IMR-90 (cell line): Measurements from ENCODE around the gene PLAC9. TPM values are rescaled to one million over a fixed set of nuclear protein-coding genes. Genes with fewer than 3 reads are reported as not detected.

Experiments used
- ATAC-seq: fragments of 200-7000 bp; cut with Tn5 transposase; 2 replicates; pipeline ENCODE4 v1.9.1; 2020; ENCODE audit warnings: low read depth, mild to moderate bottlenecking, moderate library complexity
- BruUV-seq: library from RNA; stranded (reverse); fragments of 400-500 nt; replicated peaks from 2 replicates; lab custom pipeline; 2021; lab: Mats Ljungman, UMichigan
- CTCF ChIA-PET: fragments of 300-600 bp; formaldehyde crosslinking; extraction: SDS; loops from one replicate; lab custom pipeline; 2021; ENCODE audit warnings: antibody characterized with exemption; lab: Yijun Ruan, JAX
- POLR2A ChIA-PET: fragments of 300-600 bp; sonication (Branson Sonifier 250); formaldehyde crosslinking; loops from one replicate; lab custom pipeline; 2022; ENCODE audit warnings: antibody characterized with exemption; ENCODE audit not compliant: unreplicated experiment; lab: Charles Lee
- DNase-seq: peaks from one replicate; pipeline ENCODE4 v3.0.0; 2013
- H2AFZ ChIP-seq: replicated peaks from 2 replicates; pipeline ENCODE3; 2013; ENCODE audit warnings: low read length, mild to moderate bottlenecking; ENCODE audit not compliant: poor library complexity
- H2AK5ac ChIP-seq: 2 replicates; pipeline ENCODE4 v1.6.1; 2013; ENCODE audit warnings: low read depth, low read length, inconsistent platforms
- H2AK9ac ChIP-seq: replicated peaks from 2 replicates; pipeline ENCODE3; 2013; ENCODE audit warnings: mild to moderate bottlenecking, low read depth, low read length, moderate library complexity; ENCODE audit not compliant: poor library complexity
- H2BK120ac ChIP-seq: 2 replicates; pipeline ENCODE4 v1.6.1; 2013; ENCODE audit warnings: low read depth, low read length, inconsistent platforms
- H2BK15ac ChIP-seq: 3 replicates; pipeline ENCODE4 v1.6.1; 2013; ENCODE audit warnings: low read depth, low read length, inconsistent platforms
- H2BK20ac ChIP-seq: 2 replicates; pipeline ENCODE4 v1.6.1; 2013; ENCODE audit warnings: low read depth, mild to moderate bottlenecking, inconsistent platforms, low read length, moderate library complexity
- H2BK5ac ChIP-seq: 2 replicates; pipeline ENCODE4 v1.6.1; 2013; ENCODE audit warnings: mild to moderate bottlenecking, low read depth, low read length, inconsistent platforms; ENCODE audit not compliant: poor library complexity, severe bottlenecking
- H3K14ac ChIP-seq: replicated peaks from 2 replicates; pipeline ENCODE4 v1.6.1; 2013; ENCODE audit warnings: low read depth, low read length, inconsistent platforms
- H3K18ac ChIP-seq: 2 replicates; pipeline ENCODE4 v1.6.1; 2013; ENCODE audit warnings: low read depth, low read length, control low read depth
- H3K23ac ChIP-seq: 2 replicates; pipeline ENCODE4 v1.6.1; 2013; ENCODE audit warnings: low read depth, low read length, inconsistent platforms
- H3K27ac ChIP-seq: 2 replicates; pipeline ENCODE4 v1.5.1; 2013; ENCODE audit warnings: mild to moderate bottlenecking, control low read depth, low read length; ENCODE audit not compliant: insufficient read depth
- H3K27me3 ChIP-seq: 2 replicates; pipeline ENCODE4 v1.6.1; 2013; ENCODE audit warnings: low read length; ENCODE audit not compliant: control insufficient read depth, insufficient read depth
- H3K36me3 ChIP-seq: 2 replicates; pipeline ENCODE4 v1.6.1; 2013; ENCODE audit warnings: low read length, mixed read lengths; ENCODE audit not compliant: control insufficient read depth, insufficient read depth
- H3K4ac ChIP-seq: 2 replicates; pipeline ENCODE4 v1.6.1; 2013; ENCODE audit warnings: low read depth, low read length, inconsistent platforms
- H3K4me1 ChIP-seq: 2 replicates; pipeline ENCODE4 v1.6.1; 2013; ENCODE audit warnings: low read length, mixed read lengths; ENCODE audit not compliant: control insufficient read depth, insufficient read depth
- H3K4me2 ChIP-seq: 2 replicates; pipeline ENCODE4 v1.6.1; 2013; ENCODE audit warnings: low read depth, mild to moderate bottlenecking, control low read depth, low read length, moderate library complexity
- H3K4me3 ChIP-seq: 2 replicates; pipeline ENCODE4 v1.5.1; 2013; ENCODE audit warnings: low read depth, mild to moderate bottlenecking, control low read depth, low read length, moderate library complexity; ENCODE audit not compliant: insufficient read depth
- H3K56ac ChIP-seq: 2 replicates; pipeline ENCODE4 v1.6.1; 2013; ENCODE audit warnings: low read length, inconsistent platforms; ENCODE audit not compliant: insufficient read depth; ENCODE audit errors: extremely low read depth
- H3K79me1 ChIP-seq, 2 experiments: 2 replicates each; pipeline ENCODE4 v1.6.1; 2013; ENCODE audit warnings: low read length in 2 of 2, inconsistent platforms in 1 of 2, low read depth in 1 of 2
- H3K9ac ChIP-seq: 2 replicates; pipeline ENCODE4 v1.6.1; 2013; ENCODE audit warnings: low read depth, low read length, control low read depth
- H3K9me1 ChIP-seq: 2 replicates; pipeline ENCODE4 v1.6.1; 2013; ENCODE audit warnings: low read length, inconsistent platforms; ENCODE audit not compliant: insufficient read depth
- H3K9me3 ChIP-seq: 2 replicates; pipeline ENCODE4 v1.6.1; 2013; ENCODE audit warnings: low read length; ENCODE audit not compliant: control insufficient read depth, insufficient read depth
- H4K20me1 ChIP-seq: 2 replicates; pipeline ENCODE4 v1.6.1; 2013; ENCODE audit warnings: low read length, inconsistent platforms; ENCODE audit not compliant: insufficient read depth
- H4K5ac ChIP-seq: 2 replicates; pipeline ENCODE4 v1.6.1; 2013; ENCODE audit warnings: mild to moderate bottlenecking, low read depth, low read length, control low read depth
- H4K8ac ChIP-seq, 2 experiments: 2 replicates each; pipeline ENCODE4 v1.6.1; 2013; ENCODE audit warnings: low read depth in 2 of 2, low read length in 2 of 2, control low read depth in 1 of 2, inconsistent platforms in 1 of 2
- H4K91ac ChIP-seq: 2 replicates; pipeline ENCODE4 v1.6.1; 2013; ENCODE audit warnings: low read depth, low read length, inconsistent platforms; ENCODE audit not compliant: insufficient read depth
- BHLHE40 ChIP-seq: fragments of 150-350 bp; IDR thresholded peaks from 2 replicates; pipeline ENCODE4 v1.6.1; 2016; ENCODE audit warnings: mild to moderate bottlenecking, low read depth, low read length
- CEBPB ChIP-seq: IDR thresholded peaks from 2 replicates; pipeline ENCODE4 v1.6.1; 2012; ENCODE audit warnings: low read depth, low read length, improper control_type of control experiment
- CHD1 ChIP-seq: IDR thresholded peaks from 2 replicates; pipeline ENCODE4 v1.6.1; 2012; ENCODE audit warnings: low read depth, low read length, improper control_type of control experiment
- CTCF ChIP-seq: conservative IDR thresholded peaks from 2 replicates; pipeline ENCODE4 v1.5.1; 2012; ENCODE audit warnings: mild to moderate bottlenecking, low read depth, low read length, improper control_type of control experiment
- ELK1 ChIP-seq: fragments of 150-350 bp; IDR thresholded peaks from 2 replicates; pipeline ENCODE4 v1.6.1; 2016; ENCODE audit warnings: low read depth, mild to moderate bottlenecking, low read length, moderate library complexity, borderline replicate concordance
- MAFK ChIP-seq: IDR thresholded peaks from 2 replicates; pipeline ENCODE4 v1.6.1; 2012; ENCODE audit warnings: low read depth, low read length, improper control_type of control experiment
- MAZ ChIP-seq: IDR thresholded peaks from 2 replicates; pipeline ENCODE4 v1.6.1; 2012; ENCODE audit warnings: low read depth, mild to moderate bottlenecking, low read length, improper control_type of control experiment, moderate library complexity, borderline replicate concordance
- MXI1 ChIP-seq: IDR thresholded peaks from 2 replicates; pipeline ENCODE4 v1.6.1; 2012; ENCODE audit warnings: low read depth, mild to moderate bottlenecking, low read length, moderate library complexity, borderline replicate concordance
- POLR2A ChIP-seq: IDR thresholded peaks from 2 replicates; pipeline ENCODE4 v1.6.1; 2012; ENCODE audit warnings: mild to moderate bottlenecking, low read depth, low read length
- RAD21 ChIP-seq: IDR thresholded peaks from 2 replicates; pipeline ENCODE4 v1.6.1; 2012; ENCODE audit warnings: low read length, improper control_type of control experiment
- RCOR1 ChIP-seq: IDR thresholded peaks from 2 replicates; pipeline ENCODE4 v1.6.1; 2012; ENCODE audit warnings: mild to moderate bottlenecking, low read length, improper control_type of control experiment; ENCODE audit not compliant: insufficient replicate concordance
- SMC3 ChIP-seq: fragments of 150-350 bp; IDR thresholded peaks from 2 replicates; pipeline ENCODE4 v1.6.1; 2016; ENCODE audit warnings: low read depth, mild to moderate bottlenecking, antibody characterized with exemption, low read length, moderate library complexity
- USF2 ChIP-seq: fragments of 150-350 bp; IDR thresholded peaks from 2 replicates; pipeline ENCODE4 v1.6.1; 2017; ENCODE audit warnings: mild to moderate bottlenecking, antibody characterized with exemption, low read length, low read depth
- WGBS, 2 experiments: methylation state at CpG; one replicate each; pipeline versions ENCODE4 v1.1.5 to v1.1.7; 2013; ENCODE audit warnings: missing lambda C conversion rate in 2 of 2; ENCODE audit not compliant: insufficient read length in 1 of 2; ENCODE audit errors: extremely low coverage in 2 of 2; 5-methylcytosine and 5-hydroxymethylcytosine counted together
- dilution Hi-C: fragments of 300-500 bp; cut with HindIII; formaldehyde crosslinking; loops from one replicate; pipeline ENCODE4 v1.14.3; 2018; ENCODE audit warnings: low sequenced_read_pairs; ENCODE audit not compliant: unreplicated experiment
- in situ Hi-C: fragments of 300-500 bp; cut with MboI; formaldehyde crosslinking; loops from 3 replicates; pipeline ENCODE4 v1.14.3; 2019; ENCODE audit warnings: low sequenced_read_pairs, inconsistent platforms, mixed read lengths
- intact Hi-C: fragments of 100-400 bp; cut with micrococcal nuclease; formaldehyde crosslinking; loops from 2 replicates; pipeline ENCODE4 v1.10.0; 2022
- polyA plus RNA-seq, 3 experiments: library from polyadenylated mRNA; depleted of rRNA; stranded (reverse); fragments of >200 nt; gene quantifications; 2 replicates each; pipeline ENCODE4 v1.2.3, GENCODE V29; 2012; ENCODE audit warnings: low replicate concordance in 1 of 3
- total RNA-seq: library from RNA; depleted of rRNA; stranded (reverse); fragments of >200 nt; gene quantifications from 2 replicates; pipeline ENCODE4 v1.2.3, GENCODE V29; 2012

PLAC9 gene
- total and polyA plus RNA-seq, 2 of the 4 experiments (the other 2 are of a cell fraction) = 1.6 to 12.2 TPM

GRCh38 chr10:80165173-80165572, 32.6 kb downstream of the PLAC9 start:
- peak overlapping the region in 1 of 2 experiments; percentile 68; a peak in 1 of 4 replicates for H4K8ac ChIP-seq
- no peak overlapping the region; the same call in 1 of the 2 replicates for H3K14ac ChIP-seq
- peak overlapping the region; percentile 73 for H3K4ac ChIP-seq
- H4K20me1 ChIP-seq = peaks cover 12% of the 10 kb centered on the region
- H3K9me3 ChIP-seq = no peaks in the 10 kb centered on the region
- H3K79me1 ChIP-seq = peaks cover 20 to 97% of the 10 kb centered on the region in 2 experiments
- H3K27me3 ChIP-seq = no peaks in the 10 kb centered on the region
- TF ChIP-seq RAD21 (peak; percentile 45), ELK1 (no peak), USF2 (no peak), CEBPB (no peak), BHLHE40 (no peak), MAZ (peak; percentile 47; the same call in 1 of the 2 replicates), MAFK (no peak), RCOR1 (no peak), MXI1 (no peak), POLR2A (no peak), CTCF (peak; percentile 43), SMC3 (peak; percentile 28), CHD1 (no peak)
- ChIA-PET POLR2A (no interaction called here), CTCF (interaction anchor here (1.0 kb wide), 2 partner anchors 10 to 21 kb away, joined by 3 to 8 read pairs; no protein-coding TSS in a partner anchor)
- H3K27ac ChIP-seq = peak overlapping the region; percentile 12; the same call in 1 of the 2 replicates
- H2BK120ac ChIP-seq = peak overlapping the region; percentile 83
- H3K4me2 ChIP-seq = no peak overlapping the region
- in situ Hi-C loops (loop anchor here (25.0 kb wide), 1 partner anchor 297 kb away; the partner anchor contains the start of gene TSPAN14), dilution Hi-C loops (no loop called here), intact Hi-C loops (no loop called here)
- peaks cover 48% of the 10 kb centered on the region for H3K9me1 ChIP-seq
- H2AK9ac ChIP-seq = peak overlapping the region; percentile 46
- H3K56ac ChIP-seq = no peak overlapping the region
- no peak overlapping the region for H2BK5ac ChIP-seq
- ATAC-seq (peak; percentile 56), DNase-seq (peak; percentile 67)
- H3K18ac ChIP-seq = no peak overlapping the region
- WGBS, 2 experiments = 100% methylated on average over 1 of the region's 7 CpGs; no CpG with 5 or more reads in 1 of the 2 experiments
- peak overlapping the region; percentile 78; the same call in 2 of the 3 replicates for H2BK15ac ChIP-seq
- no peak overlapping the region for H3K4me3 ChIP-seq
- H4K91ac ChIP-seq = peak overlapping the region; percentile 84; the same call in 1 of the 2 replicates
- peak overlapping the region; percentile 92 for H2BK20ac ChIP-seq
- no TSS peak for BruUV-seq
- H3K4me1 ChIP-seq = peaks cover 34% of the 10 kb centered on the region
- no peak overlapping the region for H3K23ac ChIP-seq
- H3K36me3 ChIP-seq = peaks cover 58% of the 10 kb centered on the region
- H4K5ac ChIP-seq = no peak overlapping the region
- no peak overlapping the region for H2AFZ ChIP-seq
- H2AK5ac ChIP-seq = peak overlapping the region; percentile 96
- no peak overlapping the region for H3K9ac ChIP-seq
